ENCODE measurements around the gene UBE2C. TPM values are rescaled to one million over a fixed set of nuclear protein-coding genes. Genes with fewer than 3 reads are reported as not detected.

The UBE2C gene
- total and polyA plus RNA-seq, 3 donors from 2014 or later: 21.4 to 36.7 (median 22.0) TPM

- intact Hi-C loops (cut with DNase I; ENCODE audit: low total_unique reads): loop anchor here (10.0 kb wide), 1 partner anchor 151 kb away; no protein-coding TSS in a partner anchor
- no peak overlapping the region for H3K4me3 ChIP-seq
- TF ChIP-seq, protein P1, sequence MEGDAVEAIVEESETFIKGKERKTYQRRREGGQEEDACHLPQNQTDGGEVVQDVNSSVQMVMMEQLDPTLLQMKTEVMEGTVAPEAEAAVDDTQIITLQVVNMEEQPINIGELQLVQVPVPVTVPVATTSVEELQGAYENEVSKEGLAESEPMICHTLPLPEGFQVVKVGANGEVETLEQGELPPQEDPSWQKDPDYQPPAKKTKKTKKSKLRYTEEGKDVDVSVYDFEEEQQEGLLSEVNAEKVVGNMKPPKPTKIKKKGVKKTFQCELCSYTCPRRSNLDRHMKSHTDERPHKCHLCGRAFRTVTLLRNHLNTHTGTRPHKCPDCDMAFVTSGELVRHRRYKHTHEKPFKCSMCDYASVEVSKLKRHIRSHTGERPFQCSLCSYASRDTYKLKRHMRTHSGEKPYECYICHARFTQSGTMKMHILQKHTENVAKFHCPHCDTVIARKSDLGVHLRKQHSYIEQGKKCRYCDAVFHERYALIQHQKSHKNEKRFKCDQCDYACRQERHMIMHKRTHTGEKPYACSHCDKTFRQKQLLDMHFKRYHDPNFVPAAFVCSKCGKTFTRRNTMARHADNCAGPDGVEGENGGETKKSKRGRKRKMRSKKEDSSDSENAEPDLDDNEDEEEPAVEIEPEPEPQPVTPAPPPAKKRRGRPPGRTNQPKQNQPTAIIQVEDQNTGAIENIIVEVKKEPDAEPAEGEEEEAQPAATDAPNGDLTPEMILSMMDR (IDR thresholded peaks at IDR 0.05): no peak
- TF ChIP-seq POLR2A (IDR thresholded peaks at IDR 0.05): no peak
These were observed 1.0 kb downstream of the UBE2C start for GRCh38 chr20:45813489-45813888.

GRCh38 chr20:45814314-45814713, 1.9 kb downstream of the UBE2C start:
- Histone ChIP-seq H3K4me3 (no peak overlapping the region), H3K36me3 (ENCODE audit: low read depth, missing control alignments) (no peaks in the 10 kb centered on the region), H3K9me3 (no peaks in the 10 kb centered on the region), H3K27me3 (no peaks in the 10 kb centered on the region), H3K27ac (no peak overlapping the region), H3K4me1 (peaks cover 19% of the 10 kb centered on the region)
- TF ChIP-seq, protein P1 (IDR thresholded peaks at IDR 0.05): no peak
- TF ChIP-seq POLR2A (IDR thresholded peaks at IDR 0.05): no peak
- WGBS, 2 donors: 76 to 86% methylated on average over 3 of the region's 3 CpGs
- intact Hi-C loops (cut with DNase I; ENCODE audit: low total_unique reads): loop anchor here (10.0 kb wide), 1 partner anchor 150 kb away; no protein-coding TSS in a partner anchor
- no peak for DNase-seq

More at GRCh38 chr20:45813489-45813888, 1.0 kb downstream of the UBE2C start:
- Histone ChIP-seq H3K27me3 (no peaks in the 10 kb centered on the region), H3K9me3 (no peaks in the 10 kb centered on the region), H3K36me3 (ENCODE audit: low read depth, missing control alignments) (no peaks in the 10 kb centered on the region), H3K27ac (no peak overlapping the region), H3K4me1 (peaks cover 17% of the 10 kb centered on the region)
- DNase-seq: no peak
- 58 to 60% methylated on average over 7 of the region's 7 CpGs for WGBS, 2 donors

GRCh38 chr20:45816951-45817350, 4.5 kb downstream of the UBE2C start:
- Histone ChIP-seq H3K4me1 (peaks cover 19% of the 10 kb centered on the region), H3K27me3 (no peaks in the 10 kb centered on the region), H3K27ac (no peak overlapping the region), H3K9me3 (no peaks in the 10 kb centered on the region), H3K36me3 (ENCODE audit: low read depth, missing control alignments) (no peaks in the 10 kb centered on the region), H3K4me3 (no peak overlapping the region)
- no peak for DNase-seq
- intact Hi-C loops (cut with DNase I; ENCODE audit: low total_unique reads): loop anchor here (10.0 kb wide), 1 partner anchor 148 kb away; no protein-coding TSS in a partner anchor
- 80 to 92% methylated on average over 3 of the region's 3 CpGs for WGBS, 2 donors
- no peak for TF ChIP-seq POLR2A (IDR thresholded peaks at IDR 0.05)
- TF ChIP-seq, protein P1 (IDR thresholded peaks at IDR 0.05): no peak

GRCh38 chr20:45817376-45818194, 5.1 kb downstream of the UBE2C start:
- DNase-seq: no peak

More at GRCh38 chr20:45817376-45818194, 5.1 kb downstream of the UBE2C start:
- H3K36me3 ChIP-seq (ENCODE audit: low read depth, missing control alignments): no peaks in the 10 kb centered on the region
- H3K4me1 ChIP-seq: peaks cover 19% of the 10 kb centered on the region
- WGBS, 2 donors: 57 to 61% methylated on average over 8 to 9 of the region's 9 CpGs
- no peak overlapping the region for H3K27ac ChIP-seq
- no peaks in the 10 kb centered on the region for H3K9me3 ChIP-seq
- TF ChIP-seq, protein P1 (IDR thresholded peaks at IDR 0.05): no peak
- no peak for TF ChIP-seq POLR2A (IDR thresholded peaks at IDR 0.05)
- intact Hi-C loops (cut with DNase I; ENCODE audit: low total_unique reads): loop anchor here (10.0 kb wide), 1 partner anchor 147 kb away; no protein-coding TSS in a partner anchor
- H3K27me3 ChIP-seq: no peaks in the 10 kb centered on the region
- H3K4me3 ChIP-seq: no peak overlapping the region

Measured in testis (tissue), 3 donors.